Kasumi-1 (cell line): Measurements from ENCODE around the gene VTI1A.

Source experiments
- DNase-seq, 2 experiments: peaks; one replicate each; lab custom pipeline; 2025; lab: John Stamatoyannopoulos, UW

The VTI1A gene

DNA sequence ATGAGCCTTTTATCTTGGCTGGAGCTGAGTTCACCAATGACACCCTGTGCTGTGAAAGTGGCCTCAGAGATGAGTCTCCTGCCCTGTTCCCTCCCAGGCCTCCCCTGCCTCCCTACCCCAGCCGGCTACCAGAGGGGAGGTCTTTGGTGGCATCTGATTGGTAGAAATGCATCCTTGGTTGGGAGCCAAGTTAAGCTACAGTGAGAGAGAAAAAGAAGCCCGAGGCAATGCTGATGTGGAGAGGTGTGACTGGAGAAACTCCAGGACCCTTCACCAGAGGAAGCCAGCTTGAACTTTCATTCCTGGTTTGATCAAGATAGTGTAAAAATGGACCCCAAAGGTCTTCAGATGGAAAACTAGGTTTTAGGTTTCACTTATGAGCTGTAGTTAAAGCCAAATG, 311.9 kb downstream of the VTI1A start:
- no peak for DNase-seq

DNA sequence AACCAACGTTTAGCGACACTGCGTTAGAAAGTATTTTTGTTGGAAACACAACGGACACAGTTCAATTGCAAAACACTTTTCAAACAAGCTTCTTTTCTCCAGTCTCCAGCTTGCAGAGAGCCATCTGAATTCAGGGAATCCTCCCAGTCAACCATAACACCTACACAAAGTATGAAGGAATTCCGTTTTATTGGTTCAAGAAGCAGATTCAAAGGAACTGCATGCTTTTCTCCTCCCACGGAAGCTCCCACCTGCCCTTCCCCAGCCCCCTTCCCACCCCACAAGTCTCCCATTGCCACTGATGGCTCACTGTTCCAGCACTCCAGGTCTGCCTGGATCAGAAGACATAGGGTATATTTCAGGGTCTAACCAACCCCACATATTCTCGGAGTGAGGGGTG, 312.5 kb downstream of the VTI1A start:
- no peak for DNase-seq

DNA sequence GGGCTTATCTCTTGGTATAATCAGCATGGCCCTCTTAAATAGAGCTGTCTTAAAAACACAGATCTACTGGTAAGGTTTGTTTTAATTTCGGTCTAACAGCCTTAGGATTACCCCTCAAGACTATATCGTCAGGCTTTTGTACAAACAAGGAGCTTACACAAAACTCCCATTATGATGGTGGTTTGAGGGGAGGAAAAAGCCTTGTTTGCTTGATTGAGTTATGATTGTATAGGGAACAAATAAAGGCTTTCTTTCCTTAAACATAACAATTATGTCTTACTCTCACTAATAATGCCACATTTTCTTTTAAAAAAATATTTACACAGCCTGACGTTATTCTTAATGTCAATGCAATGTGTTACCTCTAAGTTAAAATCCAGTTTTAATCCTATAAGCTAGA, 314.2 kb downstream of the VTI1A start:
- no peak for DNase-seq

DNA sequence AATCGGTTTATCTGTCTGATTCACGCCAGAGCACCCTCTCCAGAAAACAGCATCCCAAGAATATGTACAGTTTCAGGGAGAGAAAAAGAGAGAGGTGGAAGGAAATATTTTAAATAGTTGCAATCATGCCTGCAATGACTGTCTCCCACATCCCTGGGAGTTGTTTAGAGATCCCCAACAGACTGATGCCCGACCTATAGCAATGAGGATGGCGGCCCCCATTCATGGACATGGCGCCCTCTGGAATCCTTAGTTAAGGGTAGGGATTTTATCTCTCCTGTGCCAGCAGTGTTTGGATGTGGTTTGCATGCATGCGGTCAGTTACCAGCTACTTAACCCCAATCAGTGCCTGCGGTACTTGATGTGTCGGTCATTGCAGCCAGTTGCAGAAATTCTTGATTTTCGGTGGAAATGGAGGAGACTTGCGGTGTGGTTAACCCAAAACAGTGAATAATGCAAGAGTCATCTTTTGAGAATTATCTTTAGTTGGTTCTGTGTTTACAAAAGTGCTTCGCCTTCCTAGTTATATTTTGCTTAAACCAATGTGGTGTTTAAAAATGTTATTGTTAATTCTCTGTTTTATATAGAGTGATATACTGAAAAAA, 317.0 kb downstream of the VTI1A start:
- DNase-seq, result no peak

DNA sequence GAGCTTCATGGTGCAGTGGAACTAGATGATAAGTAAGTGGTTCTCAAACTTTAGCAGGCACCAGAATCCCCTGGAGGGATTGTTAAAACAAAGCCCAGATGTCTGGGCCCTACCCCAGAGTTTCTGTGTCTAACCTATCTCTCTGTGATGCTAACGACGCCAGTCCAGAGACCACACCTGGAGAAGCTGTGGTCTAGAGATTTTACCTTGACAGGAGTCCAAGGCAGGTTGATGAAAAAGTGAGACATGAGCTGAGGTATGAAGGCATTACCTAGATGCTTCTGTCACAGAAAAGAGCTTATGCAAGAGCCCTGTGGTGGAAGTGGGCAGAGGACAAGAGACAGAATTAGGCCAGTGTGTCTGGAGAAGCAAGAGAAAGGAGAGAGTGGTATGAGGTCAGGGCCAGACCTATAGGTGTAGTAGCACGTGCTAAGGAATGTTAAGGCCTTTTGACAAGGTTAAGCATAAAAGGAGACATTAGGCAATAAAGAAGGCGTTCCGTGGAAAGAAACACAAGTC, 318.8 kb downstream of the VTI1A start:
- DNase-seq, result no peak

DNA sequence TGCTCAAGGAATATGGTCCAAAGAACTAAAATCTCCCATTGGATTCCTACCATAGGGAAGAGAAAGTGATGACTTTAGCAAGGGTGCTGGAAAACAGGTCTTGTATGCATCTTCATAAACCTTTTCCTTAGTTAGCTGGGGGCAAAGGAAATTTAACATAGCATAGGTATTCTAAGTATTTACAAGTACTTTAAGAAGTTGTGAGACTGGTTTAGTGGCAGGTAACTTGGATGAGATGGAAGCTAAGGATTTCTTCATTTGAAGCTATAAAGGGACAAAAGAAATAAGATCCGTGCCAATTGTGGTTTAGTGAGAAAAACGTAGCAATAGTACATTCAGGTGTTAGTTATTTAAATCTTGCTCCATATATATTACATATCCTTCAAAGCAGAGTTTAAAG, 319.6 kb downstream of the VTI1A start:
- no peak for DNase-seq

DNA sequence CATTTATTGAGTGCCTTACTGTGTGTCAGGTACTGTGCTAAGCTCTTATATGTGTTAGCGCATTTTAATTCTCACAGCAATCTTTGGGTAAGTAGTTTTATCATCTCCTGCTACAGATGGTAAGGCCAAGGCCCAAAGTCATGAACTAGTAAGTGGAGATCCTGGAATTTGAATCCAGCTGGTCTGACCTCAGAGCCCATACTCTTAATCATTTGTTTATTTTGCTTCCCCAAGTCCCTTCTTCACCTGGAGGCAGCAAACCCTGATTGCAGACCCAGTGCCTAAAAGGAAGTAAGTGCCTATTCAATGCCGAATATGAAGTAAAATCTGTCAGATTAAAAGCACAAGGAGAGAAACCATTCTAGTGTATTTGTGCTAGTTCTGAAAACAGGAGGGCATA, 320.1 kb downstream of the VTI1A start:
- DNase-seq, result no peak

DNA sequence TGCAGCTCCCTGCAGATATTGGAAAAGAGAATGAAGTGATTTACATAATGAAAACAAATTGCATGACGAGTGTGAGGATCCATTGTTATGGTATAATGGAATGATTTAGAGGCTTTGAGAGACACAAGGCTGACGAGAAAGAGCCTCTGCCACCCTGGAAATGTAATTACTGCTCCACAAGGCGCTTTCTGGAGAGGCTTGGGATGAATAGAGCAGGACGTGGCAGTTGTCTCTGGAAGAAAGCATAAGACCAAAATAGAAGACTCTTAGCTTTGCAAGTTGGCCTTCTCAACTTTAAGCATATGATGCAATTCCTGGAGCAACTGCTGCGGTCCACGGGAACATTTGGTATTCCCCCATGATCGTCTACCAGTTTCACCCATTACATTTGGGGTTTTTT, 321.1 kb downstream of the VTI1A start:
- DNase-seq, result no peak

DNA sequence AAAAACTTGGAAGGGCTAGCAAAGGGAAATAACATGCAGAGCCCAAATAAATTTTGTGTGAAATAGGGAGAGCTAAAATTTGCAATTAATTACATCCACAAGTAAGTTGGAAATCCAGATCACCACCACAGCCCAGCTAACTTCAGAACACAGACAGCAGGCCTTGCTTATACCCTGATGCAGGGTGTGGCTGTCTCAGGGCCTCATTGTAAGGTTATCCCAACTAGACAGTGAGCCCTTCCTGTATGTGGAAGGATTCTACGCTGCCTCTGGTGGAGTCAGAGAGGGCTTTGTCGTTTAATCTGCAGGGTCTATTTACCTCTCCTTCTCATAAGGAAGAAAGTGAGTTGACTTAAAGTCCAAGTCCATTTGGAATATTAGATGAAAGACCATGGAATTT, 322.1 kb downstream of the VTI1A start:
- no peak for DNase-seq

DNA sequence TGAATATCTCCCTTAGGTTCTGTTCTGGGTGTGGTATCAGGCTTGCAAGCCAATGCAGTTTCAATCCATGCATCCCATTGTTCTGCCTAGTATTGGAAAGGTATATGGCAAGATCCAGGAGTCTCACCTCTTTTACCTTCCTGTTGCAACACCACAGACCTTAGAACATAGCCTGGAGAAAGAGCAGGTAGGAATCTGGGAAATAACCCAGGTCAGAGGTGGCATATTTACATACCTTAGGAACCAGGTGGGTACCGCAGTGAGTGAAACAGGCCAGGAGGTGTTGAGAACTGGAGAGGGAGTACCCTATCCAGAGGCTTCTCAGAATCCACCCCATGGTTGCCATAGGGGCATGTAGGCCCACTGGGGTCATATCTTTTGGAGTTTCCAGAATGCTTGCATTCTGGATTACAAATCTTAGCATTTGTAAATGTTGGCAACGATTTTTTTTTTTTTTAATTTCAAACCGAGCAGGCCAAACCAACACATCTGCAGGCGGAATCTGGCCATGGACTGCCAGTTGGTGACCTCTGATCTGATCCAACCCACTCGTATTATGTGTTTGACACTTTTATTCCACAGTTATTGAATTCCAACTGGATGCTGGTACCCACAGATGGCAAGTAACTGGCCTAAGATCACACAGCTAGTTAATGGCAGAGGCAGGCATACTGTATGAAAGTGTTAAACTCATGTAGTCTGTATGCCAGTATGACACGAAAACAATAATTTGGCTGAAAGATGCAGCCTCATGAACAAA, 322.8 kb downstream of the VTI1A start:
- no peak for DNase-seq

DNA sequence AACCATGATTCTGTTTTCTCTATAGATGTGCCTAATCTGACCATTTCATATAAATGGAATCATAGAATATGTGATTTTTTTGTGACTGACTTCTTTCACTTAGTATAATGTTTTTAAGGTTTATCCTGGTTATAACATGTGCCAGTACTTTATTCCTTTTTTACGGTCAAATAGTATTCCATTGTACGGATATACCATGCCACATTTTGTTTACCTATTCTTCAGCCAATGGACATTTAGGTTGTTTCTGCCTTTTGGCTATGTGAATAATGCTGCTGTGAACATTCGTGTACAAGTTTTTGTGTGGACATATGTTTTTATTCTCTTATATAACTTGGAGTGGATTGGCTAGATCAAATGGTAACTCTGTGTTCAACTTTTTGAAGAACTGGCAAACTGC, 324.7 kb downstream of the VTI1A start:
- no peak for DNase-seq

DNA sequence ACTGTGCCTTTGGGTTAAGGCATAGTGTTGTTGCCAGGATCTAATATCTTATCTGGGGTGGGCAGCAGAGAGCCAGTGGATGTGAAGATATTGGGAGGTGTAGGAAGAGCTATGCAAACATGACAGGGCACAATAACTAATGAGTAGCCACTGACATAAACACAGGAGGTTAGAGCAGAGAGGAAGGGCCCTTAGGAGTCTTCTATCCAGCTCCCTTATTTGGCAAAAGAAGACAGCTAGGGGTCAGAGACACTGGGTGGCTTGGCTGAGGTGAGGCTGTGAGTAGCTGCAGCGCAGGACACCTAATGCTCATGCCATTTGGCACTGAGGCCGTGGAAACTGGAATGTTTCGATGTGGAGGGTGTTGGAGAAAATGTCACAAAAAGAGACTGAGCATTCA, 326.8 kb downstream of the VTI1A start:
- no peak for DNase-seq

DNA sequence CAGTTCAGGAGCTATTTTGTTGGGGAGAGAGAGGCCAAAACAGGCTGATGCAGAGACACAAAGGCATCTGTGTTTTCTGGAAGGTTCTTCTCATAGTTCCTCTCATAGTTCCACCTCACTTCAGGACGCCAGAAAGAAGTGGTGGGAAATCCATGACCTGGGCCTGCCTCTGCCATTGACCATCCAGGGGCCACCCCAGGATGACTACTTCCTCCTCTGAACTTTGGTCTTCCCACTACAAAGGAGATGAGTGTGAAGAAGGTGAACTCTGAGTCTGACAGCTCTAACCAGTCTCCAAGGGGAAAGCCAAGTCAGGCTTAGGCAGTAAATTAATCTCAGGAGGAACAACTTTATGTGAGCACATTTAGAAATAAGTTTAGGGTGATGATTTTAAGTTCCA, 327.2 kb downstream of the VTI1A start:
- DNase-seq, result no peak

DNA sequence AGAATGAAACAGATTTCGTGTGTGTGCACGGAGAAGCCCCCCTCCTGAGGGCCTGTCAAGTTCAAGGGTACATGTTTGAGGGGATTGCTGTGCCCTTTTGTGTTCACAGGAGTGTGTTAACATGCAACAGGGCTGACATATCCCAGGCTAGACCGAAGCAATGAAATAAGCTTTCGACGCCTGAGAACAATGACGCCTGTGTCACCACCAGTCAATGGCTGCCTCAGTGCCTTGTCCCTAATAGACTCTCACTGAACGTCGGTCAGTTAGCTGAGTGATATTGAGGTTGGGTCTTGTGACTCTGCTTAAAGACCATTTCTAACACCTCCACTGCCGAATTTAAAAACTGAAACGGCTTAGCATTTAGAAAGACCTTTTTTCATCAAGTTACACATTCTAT, 327.8 kb downstream of the VTI1A start:
- no peak for DNase-seq

DNA sequence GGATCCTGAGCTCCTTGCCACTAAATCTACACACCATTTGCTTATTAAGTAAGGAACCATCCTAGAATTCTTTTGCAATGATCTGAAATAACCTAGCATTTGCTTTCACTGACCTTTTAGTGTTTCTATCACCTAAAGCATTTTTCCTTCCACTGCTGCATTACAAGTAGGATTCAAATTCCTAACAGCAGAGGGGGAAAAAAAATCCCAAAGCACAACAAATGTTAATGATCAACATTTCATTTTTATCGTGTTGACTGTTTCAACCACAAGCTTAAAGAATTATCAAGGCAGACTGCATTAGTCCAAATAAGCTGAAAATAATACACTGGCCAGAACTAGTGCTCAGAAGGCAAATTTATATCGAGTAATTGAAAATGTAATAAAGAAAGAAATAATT, 328.4 kb downstream of the VTI1A start:
- no peak for DNase-seq

DNA sequence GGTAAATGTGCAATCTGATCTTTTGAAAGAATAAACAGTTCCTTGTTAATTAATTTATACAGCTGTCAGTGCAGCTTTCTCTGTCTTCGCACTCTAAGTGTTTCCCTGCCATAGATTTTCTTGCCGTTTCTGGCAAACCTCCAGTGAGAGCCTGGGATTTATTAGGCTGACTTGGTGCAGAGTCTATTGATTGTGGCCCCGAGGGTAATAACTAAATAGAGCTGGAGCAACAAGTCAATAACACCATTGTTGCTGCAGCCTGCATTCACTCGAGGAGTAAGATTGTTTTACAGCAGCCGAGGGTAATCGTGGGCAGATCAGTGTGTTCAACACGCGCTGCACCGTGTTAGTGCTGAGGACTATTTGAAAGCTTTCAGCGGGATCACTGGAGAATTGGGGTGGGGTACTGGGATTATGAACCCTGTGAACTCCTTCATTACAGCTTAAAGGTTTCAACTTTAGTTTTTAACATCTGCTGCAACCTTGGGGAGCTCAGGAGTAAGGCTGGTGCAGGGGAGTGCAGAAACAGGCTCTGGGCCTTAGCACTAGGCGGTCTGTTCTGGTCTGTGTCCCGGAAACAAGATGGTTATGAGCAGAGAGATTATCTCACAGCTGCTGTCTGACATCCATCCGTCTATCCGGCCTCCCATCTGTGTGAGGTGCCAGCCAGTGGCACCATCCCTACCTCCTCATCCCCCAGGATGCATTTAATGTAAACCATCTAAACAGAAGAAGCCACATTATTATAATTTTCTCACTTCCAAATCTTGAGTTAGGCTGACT, 329.1 kb downstream of the VTI1A start:
- no peak for DNase-seq

DNA sequence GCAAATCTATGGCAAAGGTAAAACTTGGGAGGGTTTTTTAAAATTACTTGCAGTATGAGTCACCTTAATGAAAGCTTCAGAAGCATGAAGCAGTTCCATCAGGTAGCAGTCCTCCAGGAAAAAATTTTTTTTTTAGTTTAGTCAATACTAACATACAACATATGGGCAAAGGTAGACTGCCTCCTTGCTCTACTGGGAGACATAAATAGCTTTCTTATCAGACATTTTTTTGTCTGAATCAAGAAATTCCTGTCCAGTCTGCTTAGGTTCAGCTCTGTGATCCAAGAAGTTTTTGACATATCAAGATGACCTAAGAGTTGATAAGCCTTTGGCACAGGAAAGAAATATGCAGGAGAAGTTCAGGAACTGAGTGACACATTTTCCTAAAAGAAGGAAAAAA, 331.6 kb downstream of the VTI1A start:
- DNase-seq, result no peak

DNA sequence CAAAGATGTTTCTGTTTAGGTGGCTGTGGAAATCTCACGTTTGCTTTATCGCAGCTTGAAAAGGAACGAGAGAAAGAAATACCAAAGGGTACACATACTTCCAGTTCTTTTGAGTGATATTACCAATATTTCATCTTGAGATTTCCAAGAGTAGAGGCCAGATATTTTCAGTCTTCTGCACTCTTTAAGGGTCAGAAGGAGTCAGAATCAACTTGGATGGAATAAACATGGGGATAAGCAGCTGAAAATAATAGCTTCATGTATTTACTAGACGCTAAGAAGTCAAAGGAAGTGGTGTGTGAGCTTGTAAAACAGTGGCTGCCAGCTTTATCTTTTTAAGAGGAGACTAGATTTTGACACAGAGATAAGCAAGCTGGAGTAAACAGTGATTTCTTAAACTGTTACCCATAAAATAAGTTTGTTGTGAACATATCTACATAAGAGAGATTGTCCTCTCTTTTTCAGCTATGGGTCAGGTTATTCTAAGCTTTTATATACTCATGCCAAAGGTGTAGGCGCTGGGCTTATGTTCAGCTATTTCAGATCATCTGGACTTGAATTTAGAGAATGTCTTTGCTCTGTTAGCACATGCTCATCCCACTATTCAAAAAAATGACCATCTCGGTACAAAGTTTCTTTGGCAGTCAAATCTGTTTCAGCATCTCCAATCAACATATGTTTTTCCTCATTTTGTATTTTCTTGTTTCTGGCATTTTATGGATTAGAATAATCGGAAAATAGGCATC, 332.2 kb downstream of the VTI1A start:
- no peak for DNase-seq

DNA sequence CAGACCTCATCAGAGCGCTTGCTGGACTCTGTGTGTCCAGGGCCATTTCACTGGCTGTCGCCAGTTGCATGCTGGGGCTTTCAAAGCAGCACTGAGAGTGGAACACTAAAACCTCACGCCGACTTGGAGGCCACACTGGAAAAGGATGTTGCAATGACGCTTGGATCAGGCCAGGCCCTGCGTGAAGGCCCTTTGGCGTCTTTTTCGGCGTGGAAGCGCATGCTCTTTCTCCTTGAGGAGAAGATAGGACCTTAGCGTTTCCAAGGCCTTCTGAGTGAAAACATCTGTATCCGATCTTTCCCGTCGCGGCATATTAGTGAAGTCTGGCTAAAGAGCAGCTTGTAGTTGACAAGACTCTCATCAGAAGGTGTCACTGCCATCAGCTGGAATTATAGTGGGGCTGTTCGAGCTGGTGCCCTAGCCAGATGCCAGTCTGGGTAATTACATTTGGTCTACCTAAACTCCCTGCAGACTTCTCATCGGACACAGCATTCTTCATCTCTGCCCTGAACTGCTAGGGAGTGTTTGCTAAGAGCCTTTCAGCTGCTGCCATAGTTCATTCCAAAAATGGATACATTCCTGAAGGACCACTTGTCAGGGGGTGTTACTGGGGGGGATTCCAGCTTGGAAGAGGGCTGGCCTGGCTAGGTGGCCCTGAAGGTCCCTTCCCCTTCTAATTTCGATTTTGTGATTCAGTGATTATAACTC, 335.3 kb downstream of the VTI1A start:
- no peak for DNase-seq

DNA sequence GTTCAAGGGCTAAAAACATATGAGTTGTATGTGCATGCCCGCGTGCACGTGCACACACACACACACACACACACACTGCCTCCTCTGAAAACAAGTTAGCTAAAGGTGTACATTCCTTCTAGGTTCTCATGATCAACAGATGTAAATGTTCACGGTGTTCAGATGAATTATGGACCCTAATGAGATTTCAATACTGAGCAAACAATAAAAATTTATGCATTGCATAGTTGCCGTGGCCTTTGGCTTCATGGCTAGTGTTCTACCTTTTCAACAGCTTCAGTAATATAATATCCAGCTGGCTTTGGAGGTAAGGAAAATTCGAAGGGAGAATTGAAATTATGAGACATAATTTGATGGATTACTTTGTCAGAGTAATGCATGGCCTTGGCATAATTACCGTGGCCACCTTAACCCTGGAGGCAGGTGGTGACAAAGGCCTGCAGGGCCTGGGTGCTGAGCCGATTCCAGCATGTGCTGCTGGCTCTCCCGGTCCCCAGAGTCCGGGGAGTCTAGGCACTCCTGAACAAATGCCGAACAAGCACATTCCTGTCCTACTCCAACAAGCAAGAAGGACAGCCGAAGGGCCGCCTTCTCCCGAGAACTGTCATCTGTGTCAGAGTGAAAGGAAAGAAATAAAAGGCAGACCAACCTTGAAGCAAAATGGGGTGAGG, 336.5 kb downstream of the VTI1A start:
- DNase-seq, result no peak

DNA sequence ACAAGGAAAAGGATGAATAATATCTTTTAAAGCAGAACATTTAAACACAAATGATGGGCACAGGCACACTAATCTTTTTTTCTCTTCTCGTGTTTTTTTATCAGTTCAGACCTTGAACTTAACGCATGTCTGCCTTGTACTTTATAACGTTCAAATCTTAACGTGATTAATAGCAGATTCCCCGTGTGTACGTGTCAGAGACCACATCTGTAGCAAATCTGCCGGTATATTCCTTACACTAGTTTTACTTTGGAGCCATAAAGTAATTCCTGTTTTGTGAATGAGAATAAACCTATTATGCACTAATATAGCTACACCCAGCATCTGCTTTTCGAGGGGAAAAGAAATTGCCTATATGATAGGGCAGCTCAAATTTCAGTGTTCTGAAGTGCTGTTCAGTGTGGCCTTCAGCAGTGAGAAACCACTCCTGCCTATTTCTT, 337.0 kb downstream of the VTI1A start:
- DNase-seq, result no peak
